Hematopoietic multipotent progenitor cell treated with erythropoietin and hydrocortisone succinate and interleukin-3 and kit ligand, for 6 days (in vitro differentiated cells): Measurements from ENCODE around the gene PLPPR4.
"Not testable (repeated sequence)": the region's sequence is repeated elsewhere in the genome, so short reads cannot be mapped to it uniquely, and the experiment has no call there.

Experiments
- DNase-seq: peaks from one replicate; pipeline ENCODE4 v3.0.0-alpha.2; 2015

The PLPPR4 gene

GRCh38 chr1:99270646-99271045, 6.4 kb downstream of the PLPPR4 start:
- no peak for DNase-seq

DNA sequence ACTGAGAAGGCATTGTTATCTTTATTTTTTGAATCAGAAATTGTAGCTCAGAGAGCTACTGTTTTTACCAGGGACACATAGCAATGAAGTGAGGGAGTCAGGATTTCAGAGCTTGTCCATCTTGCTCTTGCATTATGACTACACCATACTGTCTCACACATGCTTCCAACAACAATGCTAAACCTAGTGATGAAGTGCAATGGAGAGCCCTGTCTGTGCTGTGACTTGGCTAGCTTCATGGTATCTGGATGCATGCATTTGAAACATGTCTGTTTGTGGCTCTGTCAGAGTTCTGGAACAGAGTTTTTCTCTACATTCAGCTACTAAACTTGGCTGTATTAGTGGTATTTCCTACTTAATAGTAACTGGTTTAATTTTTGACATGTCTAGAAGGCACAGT, 7.0 kb downstream of the PLPPR4 start:
- no peak for DNase-seq

GRCh38 chr1:99277066-99277465, 12.8 kb downstream of the PLPPR4 start:
- no peak for DNase-seq

- DNase-seq = no peak
These were observed 15.2 kb downstream of the PLPPR4 start for GRCh38 chr1:99279525-99279924.

DNA sequence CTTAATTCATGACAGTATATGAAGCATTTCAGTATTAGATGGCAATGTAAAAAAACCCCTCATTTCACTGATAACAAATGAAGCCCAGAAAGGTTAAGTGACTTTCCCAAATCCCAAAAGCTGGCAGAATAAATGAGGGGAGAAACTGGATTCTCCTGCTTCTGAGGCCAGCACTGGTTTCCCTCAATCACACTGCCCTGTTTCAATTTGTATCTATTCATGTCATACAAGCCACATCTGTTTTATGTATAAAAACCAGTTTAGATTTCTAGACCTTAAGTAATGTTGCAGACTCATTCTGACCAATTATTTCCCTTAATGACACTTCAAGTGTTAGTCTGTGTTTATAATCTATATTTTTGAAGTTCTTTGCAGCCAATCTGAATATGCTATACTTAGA, 16.8 kb downstream of the PLPPR4 start:
- DNase-seq = no peak

DNA sequence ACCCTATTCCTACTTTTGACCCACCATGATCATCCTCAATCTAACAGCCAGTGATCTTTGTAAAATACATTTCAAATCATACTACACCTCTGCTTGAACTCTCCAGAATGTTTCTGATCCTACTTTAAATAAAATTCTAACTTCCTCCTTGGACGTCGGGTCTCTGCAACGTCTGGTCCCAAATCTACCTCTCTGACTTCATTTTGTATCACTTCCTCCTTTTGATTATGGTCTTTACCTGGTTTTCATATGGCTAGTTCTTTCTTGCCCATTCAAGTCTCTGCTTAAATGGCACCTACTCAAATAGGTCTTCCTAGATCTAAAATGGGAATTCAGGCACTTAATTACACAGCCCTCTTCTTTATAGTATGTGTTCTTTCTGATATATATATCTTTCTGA, 18.2 kb downstream of the PLPPR4 start:
- no peak for DNase-seq

- DNase-seq = not testable (repeated sequence)
These were observed 19.2 kb downstream of the PLPPR4 start for GRCh38 chr1:99283521-99283920.

GRCh38 chr1:99292886-99293285, 28.6 kb downstream of the PLPPR4 start:
- DNase-seq = no peak

DNA sequence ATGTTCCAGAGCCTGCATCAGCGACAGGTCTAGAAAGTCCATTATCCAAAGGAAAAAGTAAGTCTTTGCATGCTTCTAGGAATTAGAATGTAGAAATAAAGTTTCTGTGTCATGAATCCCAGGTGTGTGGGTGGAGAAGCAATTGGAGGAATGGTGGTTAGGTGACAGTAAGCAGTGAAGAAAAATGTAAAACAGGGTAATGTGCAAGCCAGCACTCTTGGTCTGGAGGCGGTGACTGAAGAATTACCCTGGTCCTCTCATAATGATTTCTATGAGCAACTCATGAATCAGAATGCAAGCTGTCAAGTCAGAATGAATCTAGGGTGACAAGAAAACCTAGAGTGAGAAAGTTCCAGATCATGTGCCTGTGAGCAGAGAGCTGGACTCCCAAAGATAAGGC, 33.6 kb downstream of the PLPPR4 start:
- DNase-seq = no peak

- no peak for DNase-seq
These were observed 40.5 kb downstream of the PLPPR4 start for GRCh38 chr1:99304725-99305282.

DNA sequence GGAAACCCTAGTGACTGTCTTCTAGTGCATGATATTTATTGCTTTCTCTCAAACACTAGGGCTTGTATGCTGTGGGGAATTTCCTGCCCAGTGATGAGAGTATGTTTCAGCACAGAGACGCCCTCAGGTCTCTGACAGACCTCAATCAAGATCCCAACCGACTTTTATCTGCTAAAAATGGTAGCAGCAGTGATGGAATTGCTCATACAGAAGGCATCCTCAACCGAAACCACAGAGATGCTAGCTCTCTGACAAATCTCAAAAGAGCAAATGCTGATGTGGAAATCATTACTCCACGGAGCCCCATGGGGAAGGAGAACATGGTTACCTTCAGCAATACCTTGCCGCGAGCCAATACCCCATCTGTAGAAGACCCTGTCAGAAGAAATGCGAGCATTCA, 41.3 kb downstream of the PLPPR4 start:
- no peak for DNase-seq

DNA sequence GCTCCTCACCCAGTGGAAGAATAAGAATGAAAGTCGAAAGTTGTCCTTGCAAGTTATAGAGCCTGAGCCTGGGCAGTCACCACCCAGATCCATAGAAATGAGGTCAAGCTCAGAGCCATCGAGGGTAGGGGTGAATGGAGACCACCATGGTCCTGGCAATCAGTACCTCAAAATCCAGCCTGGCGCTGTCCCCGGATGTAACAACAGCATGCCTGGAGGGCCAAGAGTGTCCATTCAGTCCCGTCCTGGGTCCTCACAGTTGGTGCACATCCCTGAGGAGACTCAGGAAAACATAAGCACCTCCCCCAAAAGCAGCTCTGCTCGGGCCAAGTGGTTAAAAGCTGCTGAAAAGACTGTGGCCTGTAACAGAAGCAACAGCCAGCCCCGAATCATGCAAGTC, 41.8 kb downstream of the PLPPR4 start:
- no peak for DNase-seq

DNA sequence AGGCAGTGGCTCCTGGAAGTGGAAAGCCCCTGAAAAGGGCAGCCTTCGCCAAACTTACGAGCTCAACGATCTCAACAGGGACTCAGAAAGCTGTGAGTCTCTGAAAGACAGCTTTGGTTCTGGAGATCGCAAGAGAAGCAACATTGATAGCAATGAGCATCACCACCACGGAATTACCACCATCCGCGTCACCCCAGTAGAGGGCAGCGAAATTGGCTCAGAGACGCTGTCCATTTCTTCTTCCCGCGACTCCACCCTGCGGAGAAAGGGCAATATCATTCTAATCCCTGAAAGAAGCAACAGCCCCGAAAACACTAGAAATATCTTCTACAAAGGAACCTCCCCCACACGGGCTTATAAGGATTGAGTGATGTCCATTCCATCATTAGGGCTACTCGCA, 42.4 kb downstream of the PLPPR4 start:
- no peak for DNase-seq

GRCh38 chr1:99315305-99315704, 51.0 kb downstream of the PLPPR4 start:
- no peak for DNase-seq

DNA sequence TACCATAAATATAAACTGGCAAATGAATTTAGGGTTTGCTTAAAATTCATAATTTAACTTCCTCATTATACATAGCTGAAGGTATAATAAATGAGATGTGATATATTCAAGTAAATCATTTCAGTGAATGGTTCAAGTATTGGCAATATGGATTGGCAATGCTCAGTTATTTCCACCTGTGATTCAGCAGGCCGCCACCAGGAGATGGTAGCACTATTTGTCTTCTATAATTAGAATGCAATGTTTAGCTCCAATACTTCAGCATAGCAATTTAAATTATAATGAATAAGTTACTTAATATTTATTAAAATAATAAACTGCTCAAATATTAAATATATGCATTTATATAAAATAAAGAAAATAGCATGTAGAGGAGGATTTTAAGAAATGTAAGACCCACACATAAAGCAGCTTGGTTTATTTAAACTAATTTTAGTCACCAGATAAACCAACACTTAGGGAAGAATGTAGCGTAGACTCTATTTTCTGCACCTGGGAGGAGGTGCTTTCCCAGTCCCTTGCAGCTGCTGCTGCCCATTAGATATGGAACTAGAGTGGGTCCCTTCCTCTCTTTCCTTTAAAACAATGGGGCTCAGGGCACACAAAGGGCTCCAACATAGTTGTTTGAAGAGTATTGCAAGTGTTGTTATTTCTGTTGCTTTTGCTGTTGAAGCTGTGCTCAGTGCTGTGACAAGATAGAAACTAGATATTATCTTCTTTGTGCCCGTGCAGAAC, 62.1 kb downstream of the PLPPR4 start:
- peak; percentile 7 for DNase-seq

DNA sequence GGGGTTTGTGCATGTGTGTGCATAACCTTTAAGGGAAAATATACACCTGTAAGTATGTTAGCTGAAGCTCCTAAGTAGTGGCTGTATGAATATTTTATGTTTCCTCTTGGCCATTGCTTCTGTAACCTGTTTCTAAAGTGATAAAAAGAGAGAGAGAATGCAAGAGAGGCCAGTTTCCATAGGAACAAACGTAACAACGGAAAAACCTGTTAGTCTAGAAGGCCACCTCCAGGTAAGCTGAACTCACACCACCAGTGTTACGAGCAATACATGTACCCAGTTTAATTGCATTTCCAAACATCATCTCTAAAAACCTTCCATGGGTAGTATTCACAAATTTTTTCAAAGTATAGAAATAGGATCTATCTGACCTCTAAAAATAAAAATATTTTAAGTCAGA, 63.1 kb downstream of the PLPPR4 start:
- DNase-seq = no peak

- DNase-seq = no peak
These were observed 63.9 kb downstream of the PLPPR4 start for GRCh38 chr1:99328171-99328570.

- no peak for DNase-seq
These were observed 66.8 kb downstream of the PLPPR4 start for GRCh38 chr1:99331083-99331482.

- no peak for DNase-seq
These were observed 67.3 kb downstream of the PLPPR4 start for GRCh38 chr1:99331636-99332035.

GRCh38 chr1:99332561-99332960, 68.3 kb downstream of the PLPPR4 start:
- no peak for DNase-seq

GRCh38 chr1:99334991-99335390, 70.7 kb downstream of the PLPPR4 start:
- no peak for DNase-seq

GRCh38 chr1:99347041-99347684, 82.9 kb downstream of the PLPPR4 start:
- DNase-seq = no peak

- no peak for DNase-seq
These were observed 84.3 kb downstream of the PLPPR4 start for GRCh38 chr1:99348397-99349132.

DNA sequence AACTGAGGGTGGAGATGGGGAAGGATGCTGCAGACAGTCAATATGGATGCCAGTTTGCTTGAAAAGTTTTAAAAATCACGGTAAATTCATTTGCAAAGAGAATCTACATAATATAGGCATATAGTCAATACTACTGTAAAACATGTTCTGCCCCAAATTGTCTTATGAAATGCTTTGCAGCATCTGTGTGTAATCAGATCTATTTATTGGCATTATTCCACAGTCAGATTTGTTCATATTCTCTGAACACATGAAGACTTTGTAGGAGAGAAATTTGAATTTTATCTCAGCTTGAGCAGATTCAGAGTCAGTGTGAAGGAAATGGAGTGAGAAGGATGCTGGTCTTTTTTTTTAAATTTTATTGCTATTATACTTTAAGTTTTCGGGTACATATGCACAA, 88.5 kb downstream of the PLPPR4 start:
- no peak for DNase-seq
